ENCODE measurements around the gene CRTC2. TPM values are rescaled to one million over a fixed set of nuclear protein-coding genes. Genes with fewer than 3 reads are reported as not detected.

Gene CRTC2
- total RNA-seq, 1 experiment from 2014 or later, result 45.7 TPM

- peak overlapping the region; percentile 31 for H3K18ac ChIP-seq (ENCODE audit: insufficient read length, low read depth, low read length)
- Mint-ChIP-seq H3K36me3 (ENCODE audit: insufficient read depth in 1 of 3, low read depth in 3 of 3) (peaks cover 9 to 21% (median 17%) of the 10 kb centered on the region in 3 experiments; a peak in 6 of 7 replicates), H3K27me3 (ENCODE audit: low read depth) (no peaks in the 10 kb centered on the region), H3K4me3 (peak overlapping the region; percentile 87 to 96), H3K9me3 (peaks cover 0 to 4% of the 10 kb centered on the region in 2 experiments; a peak in 2 of 5 replicates), H3K4me1 (peaks cover 31 to 39% of the 10 kb centered on the region in 2 experiments), H3K27ac (peak overlapping the region; percentile 99 to 100 (median 99))
- H2AFZ ChIP-seq (ENCODE audit: low read length), result no peak overlapping the region
- peak overlapping the region; percentile 0 for H4K5ac ChIP-seq (ENCODE audit: insufficient read length, low read depth, low read length)
- no peak overlapping the region for H2BK12ac ChIP-seq (ENCODE audit: insufficient read length, low read depth, low read length)
- no peak overlapping the region for H3K56ac ChIP-seq (ENCODE audit: insufficient read length, low read depth, low read length)
- H3K9me3 ChIP-seq (ENCODE audit: control insufficient read depth, low read depth, low read length), result no peaks in the 10 kb centered on the region
- DNase-seq, result peak; percentile 61
- H3K27ac ChIP-seq (ENCODE audit: insufficient read length, low read depth, low read length), result peak overlapping the region; percentile 50
- no peak overlapping the region for H3K23ac ChIP-seq (ENCODE audit: insufficient read length, low read depth, low read length)
- peak overlapping the region; percentile 77; the same call in 1 of the 2 replicates for H3K14ac ChIP-seq (ENCODE audit: insufficient read depth, low read length)
- H3K4ac ChIP-seq (ENCODE audit: low read depth, low read length), result no peak overlapping the region
- H2BK20ac ChIP-seq (ENCODE audit: low read depth, low read length, poor library complexity, severe bottlenecking), result no peak overlapping the region
- H4K91ac ChIP-seq (ENCODE audit: insufficient read length, low read depth, low read length), result no peak overlapping the region
- no peaks in the 10 kb centered on the region for H3K27me3 ChIP-seq (ENCODE audit: insufficient read depth, low read length)
- H3T11ph ChIP-seq (ENCODE audit: low read length), result no peak overlapping the region
- no peak overlapping the region for H2BK15ac ChIP-seq (ENCODE audit: low read depth, low read length)
- H2BK120ac ChIP-seq (ENCODE audit: low read depth, low read length, poor library complexity, severe bottlenecking), result no peak overlapping the region
- H3K79me2 ChIP-seq (ENCODE audit: insufficient read depth, low read length), result peaks cover under 1% of the 10 kb centered on the region; the same call in 1 of the 2 replicates
- no peak overlapping the region for H2BK5ac ChIP-seq (ENCODE audit: insufficient read length, low read length)
- peaks cover 14% of the 10 kb centered on the region for H3K23me2 ChIP-seq (ENCODE audit: insufficient read length, low read depth, low read length, poor library complexity, severe bottlenecking)
- no peak overlapping the region for H4K8ac ChIP-seq (replicated peaks; ENCODE audit: insufficient read length, low read depth, low read length)
- H2AK5ac ChIP-seq (ENCODE audit: insufficient read length, low read length), result no peak overlapping the region
- no CpG with 5 or more reads among the region's 8 CpGs for WGBS (ENCODE audit: extremely low coverage, insufficient read length, low lambda C conversion rate)
- H3K9ac ChIP-seq (ENCODE audit: extremely low read depth, insufficient read length, low read length), result peak overlapping the region; percentile 77
- H4K20me1 ChIP-seq (ENCODE audit: control insufficient read depth, insufficient read depth, insufficient read length), result no peaks in the 10 kb centered on the region
- peaks cover under 1% of the 10 kb centered on the region for H3K79me1 ChIP-seq (ENCODE audit: insufficient read depth, low read depth, low read length, poor library complexity, severe bottlenecking)
- H3K4me2 ChIP-seq (ENCODE audit: insufficient read depth, insufficient read length, low read length), result peak overlapping the region; percentile 81
- H3K4me1 ChIP-seq (ENCODE audit: insufficient read depth, low read length), result no peaks in the 10 kb centered on the region
- TF ChIP-seq CTCF (conservative IDR thresholded peaks at IDR 0.05), result no peak
Measured at GRCh38 chr1:153968000-153968363, 9.6 kb upstream of the CRTC2 start.
